Kidney (tissue), 14 donors: Measurements from ENCODE around the gene FPR1. TPM values are rescaled to one million over a fixed set of nuclear protein-coding genes. Genes with fewer than 3 reads are reported as not detected.

ENCODE experiments used
- DNase-seq, 5 donors: peaks; one replicate each; pipeline ENCODE4 v3.0.0-alpha.2; 2013 to 2020
- FAIRE-seq: peaks from 2 replicates; lab custom pipeline; 2012; peaks lifted over from hg19 to GRCh38; lab: Jason Lieb, UNC
- H3K27ac ChIP-seq, 2 donors: one replicate each; pipeline ENCODE4 v1.7.0; 2013; ENCODE audit warnings: low read depth in 2 of 2, low read length in 2 of 2, inconsistent platforms in 1 of 2
- H3K27me3 ChIP-seq: one replicate; pipeline ENCODE4 v1.7.1; 2013; ENCODE audit warnings: low read length, inconsistent platforms; ENCODE audit not compliant: control insufficient read depth, insufficient read depth
- H3K36me3 ChIP-seq, 3 donors: one replicate each; pipeline versions ENCODE4 v1.7.0 to v1.7.1; 2013; ENCODE audit warnings: low read length in 3 of 3, control low read depth in 1 of 3, inconsistent platforms in 1 of 3; ENCODE audit not compliant: insufficient read depth in 3 of 3, control insufficient read depth in 2 of 3
- H3K4me1 ChIP-seq, 3 donors: one replicate each; pipeline versions ENCODE4 v1.7.0 to v1.7.1; 2013; ENCODE audit warnings: low read length in 3 of 3, inconsistent platforms in 1 of 3, low read depth in 1 of 3; ENCODE audit not compliant: control insufficient read depth in 2 of 3, insufficient read depth in 2 of 3
- H3K4me3 ChIP-seq, 3 donors: one replicate each; pipeline versions ENCODE4 v1.7.0 to v1.8.1; 2013; ENCODE audit warnings: low read length in 3 of 3, control low read depth in 1 of 3, inconsistent platforms in 1 of 3
- H3K9ac ChIP-seq, 3 donors: one replicate each; pipeline versions ENCODE4 v1.7.0 to v1.7.1; 2013; ENCODE audit warnings: low read length in 3 of 3, control low read depth in 1 of 3, inconsistent platforms in 1 of 3
- H3K9me3 ChIP-seq, 3 donors: one replicate each; pipeline versions ENCODE4 v1.7.0 to v1.7.1; 2013; ENCODE audit warnings: low read length in 3 of 3, control low read depth in 1 of 3, inconsistent platforms in 1 of 3; ENCODE audit not compliant: control insufficient read depth in 2 of 3, insufficient read depth in 1 of 3
- CTCF ChIP-seq: IDR thresholded peaks from 3 replicates; pipeline ENCODE4 v1.5.1; 2012; ENCODE audit warnings: mild to moderate bottlenecking, moderate library complexity, borderline replicate concordance; ENCODE audit not compliant: insufficient read depth; ENCODE audit errors: extremely low read depth
- intact Hi-C: fragments of 100-400 bp; cut with DNase I; formaldehyde crosslinking; loops from one replicate; pipeline ENCODE4 v1.11.1; 2022
- polyA plus RNA-seq: library from polyadenylated mRNA; stranded (reverse); fragments of 350-450 nt; fragmentation: Illumina TruSeq; extraction: RNeasy Lipid Tissue Mini Kit (QIAGEN cat#74804); gene quantifications from one replicate; pipeline ENCODE4 v1.2.3, GENCODE V29; 2014; ENCODE audit warnings: low read depth, low replicate concordance; ENCODE audit not compliant: insufficient read depth
- total RNA-seq: library from RNA; stranded (reverse); fragmentation: NEBNext Ultra II Directional; extraction: Animal tissue kit (Norgen Biotek cat#: 25700); gene quantifications from one replicate; pipeline ENCODE4 v1.2.1, GENCODE V29; 2021
- donor health status: control.
- donor health status: control.
- donor health status: control.
- donor health status: control.
- donor health status: control.
- donor health status: DM: yes; HTN: yes; CAD: no.
- donor health status: Normal renal cell carcinoma (clear cell type).

Gene FPR1
- total and polyA plus RNA-seq, 2 donors from 2014 or later: 2.2 to 16.6 TPM

GRCh38 chr19:51702103-51702824, 49.4 kb downstream of the FPR1 start:
- peak; percentile 77 to 93 (median 86) for DNase-seq
- H3K36me3 ChIP-seq: peaks cover 13 to 24% (median 18%) of the 10 kb centered on the region in 3 donors
- intact Hi-C loops: no loop called here
- peak overlapping the region in 1 of 3 donors; percentile 91 for H3K4me3 ChIP-seq
- FAIRE-seq: no peak
- H3K4me1 ChIP-seq: peaks cover 0 to 14% (median 7%) of the 10 kb centered on the region in 3 donors
- no peak for TF ChIP-seq CTCF
- H3K9me3 ChIP-seq: no peaks in the 10 kb centered on the region
- H3K9ac ChIP-seq: peak overlapping the region in 1 of 3 donors; percentile 51
- no peaks in the 10 kb centered on the region for H3K27me3 ChIP-seq
- H3K27ac ChIP-seq: peak overlapping the region; percentile 92 to 93

- H3K9ac ChIP-seq: no peak overlapping the region
- H3K36me3 ChIP-seq: peaks cover 16 to 24% (median 18%) of the 10 kb centered on the region in 3 donors
- H3K9me3 ChIP-seq: no peaks in the 10 kb centered on the region
- no peak for DNase-seq
- no peak for TF ChIP-seq CTCF
- no peak for FAIRE-seq
- peak overlapping the region in 1 of 2 donors; percentile 93 for H3K27ac ChIP-seq
- no peaks in the 10 kb centered on the region for H3K27me3 ChIP-seq
- intact Hi-C loops: no loop called here
- no peak overlapping the region for H3K4me3 ChIP-seq
- peaks cover 0 to 14% (median 7%) of the 10 kb centered on the region in 3 donors for H3K4me1 ChIP-seq
Observed at GRCh38 chr19:51701468-51702100, 50.1 kb downstream of the FPR1 start.

GRCh38 chr19:51699170-51699569, 52.5 kb downstream of the FPR1 start:
- Histone ChIP-seq H3K36me3 (peaks cover 14 to 33% (median 21%) of the 10 kb centered on the region in 3 donors), H3K4me3 (no peak overlapping the region), H3K4me1 (peaks cover 0 to 11% (median 7%) of the 10 kb centered on the region in 3 donors), H3K9ac (no peak overlapping the region), H3K27ac (no peak overlapping the region), H3K27me3 (no peaks in the 10 kb centered on the region), H3K9me3 (no peaks in the 10 kb centered on the region)
- DNase-seq: no peak
- TF ChIP-seq CTCF: no peak
- intact Hi-C loops: no loop called here
- FAIRE-seq: no peak
